HG03108 (cell line): ENCODE data around the gene AGAP5.
"Not testable (repeated sequence)": the region's sequence is repeated elsewhere in the genome, so short reads cannot be mapped to it uniquely, and the experiment has no call there.

Source experiments
- ATAC-seq: cut with Tn5 transposase; IDR thresholded peaks from one replicate; pipeline ENCODE4 v1.9.1; 2021; ENCODE audit warnings: moderate library complexity; ENCODE audit not compliant: unreplicated experiment

AGAP5 gene

GRCh38 chr10:73715179-73716156 lies 17.6 kb upstream of the AGAP5 start:
- not testable (repeated sequence) for ATAC-seq

GRCh38 chr10:73714483-73714882 lies 16.6 kb upstream of the AGAP5 start:
- ATAC-seq, result not testable (repeated sequence)

DNA sequence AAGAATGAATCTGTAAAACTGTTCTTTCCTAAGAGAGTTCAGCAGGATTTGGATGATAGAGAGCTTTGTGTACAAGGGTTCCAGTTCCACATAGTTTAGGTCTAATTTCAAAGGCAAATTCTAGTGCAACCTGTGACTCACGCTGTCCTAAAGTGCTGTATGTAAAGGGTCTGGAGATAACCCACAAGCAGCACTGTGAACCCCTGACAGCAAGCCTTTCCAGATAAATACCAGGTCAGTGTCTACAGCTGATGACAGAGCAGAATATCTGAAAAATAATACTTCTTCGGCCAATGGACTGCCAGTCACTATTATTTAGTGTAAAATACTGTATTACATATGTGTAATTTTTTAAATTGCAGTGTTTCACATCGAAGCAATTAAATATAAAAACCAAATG lies 16.0 kb upstream of the AGAP5 start:
- not testable (repeated sequence) for ATAC-seq

GRCh38 chr10:73711683-73712082 lies 13.8 kb upstream of the AGAP5 start:
- not testable (repeated sequence) for ATAC-seq

- not testable (repeated sequence) for ATAC-seq
Measured at GRCh38 chr10:73708122-73708521, 10.2 kb upstream of the AGAP5 start.

GRCh38 chr10:73707628-73708027 lies 9.7 kb upstream of the AGAP5 start:
- ATAC-seq, result not testable (repeated sequence)

DNA sequence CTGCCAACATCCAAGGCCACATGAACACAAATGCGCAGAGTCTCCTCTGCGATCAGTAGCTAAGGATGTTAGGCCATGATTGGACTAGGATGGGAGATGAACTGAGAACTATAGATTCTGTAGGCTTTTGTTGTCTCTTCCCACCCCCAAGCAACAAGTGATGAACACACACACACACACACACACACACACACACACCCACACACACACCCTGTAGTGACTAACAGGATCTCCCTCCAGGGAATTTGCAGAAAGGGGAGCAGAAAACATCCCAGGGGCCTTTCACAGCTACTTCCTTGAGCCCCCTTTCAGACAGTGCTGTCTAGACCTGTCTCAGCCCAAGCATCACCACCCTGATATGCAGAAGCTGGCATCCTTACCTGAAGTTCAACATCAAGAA lies 8.6 kb upstream of the AGAP5 start:
- ATAC-seq, result not testable (repeated sequence)

DNA sequence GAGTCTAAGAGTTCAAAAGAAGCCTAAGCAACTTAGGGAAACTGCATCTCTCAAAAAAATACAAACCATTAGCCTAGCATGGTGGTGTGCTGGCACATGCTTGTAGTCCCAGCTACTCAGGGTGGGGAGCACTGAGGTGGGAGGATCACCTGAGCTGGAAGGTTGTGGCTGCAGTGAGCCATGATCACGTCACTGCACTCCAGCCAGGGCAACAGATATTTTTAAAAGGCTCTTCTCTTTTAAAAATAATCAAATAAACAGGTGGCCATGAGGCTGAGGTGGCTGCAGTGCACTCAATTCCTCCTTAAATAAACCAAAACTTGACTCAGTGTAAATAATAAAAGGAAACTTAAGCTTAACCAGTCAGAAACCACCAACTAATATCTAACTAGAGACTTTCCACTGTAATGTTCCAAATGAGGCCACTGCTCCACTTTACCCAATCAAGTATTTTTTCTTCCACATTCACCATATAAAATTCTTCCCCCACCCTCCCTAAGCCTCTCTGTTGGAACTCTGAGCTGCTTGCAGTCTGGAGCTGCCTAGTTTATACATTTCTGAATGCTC lies 7.7 kb upstream of the AGAP5 start:
- not testable (repeated sequence) for ATAC-seq

- ATAC-seq, result not testable (repeated sequence)
Measured at GRCh38 chr10:73703924-73704323, 6.0 kb upstream of the AGAP5 start.

- not testable (repeated sequence) for ATAC-seq
Measured at GRCh38 chr10:73698819-73699218, 910 bp upstream of the AGAP5 start.

- ATAC-seq, result not testable (repeated sequence)
Measured at GRCh38 chr10:73695302-73695701, 2.6 kb downstream of the AGAP5 start.

DNA sequence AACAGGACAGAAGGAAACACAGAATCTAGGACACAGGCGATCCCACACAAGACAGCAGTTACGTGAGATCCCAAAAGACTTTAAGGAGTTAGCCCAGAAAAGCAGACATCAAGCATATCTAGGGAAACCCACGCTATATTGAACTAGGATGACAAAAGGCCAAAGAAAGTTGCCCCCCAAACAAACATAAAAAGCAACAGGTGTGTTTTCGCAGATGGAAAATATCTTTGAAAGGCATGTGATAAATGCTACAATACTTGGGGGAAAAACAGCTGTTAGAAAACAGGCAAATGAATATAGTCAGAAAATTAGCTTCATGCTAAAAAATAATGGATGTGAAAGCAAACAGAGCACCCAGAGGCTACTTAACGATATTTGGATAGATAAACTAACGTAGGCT lies 7.2 kb downstream of the AGAP5 start:
- not testable (repeated sequence) for ATAC-seq

DNA sequence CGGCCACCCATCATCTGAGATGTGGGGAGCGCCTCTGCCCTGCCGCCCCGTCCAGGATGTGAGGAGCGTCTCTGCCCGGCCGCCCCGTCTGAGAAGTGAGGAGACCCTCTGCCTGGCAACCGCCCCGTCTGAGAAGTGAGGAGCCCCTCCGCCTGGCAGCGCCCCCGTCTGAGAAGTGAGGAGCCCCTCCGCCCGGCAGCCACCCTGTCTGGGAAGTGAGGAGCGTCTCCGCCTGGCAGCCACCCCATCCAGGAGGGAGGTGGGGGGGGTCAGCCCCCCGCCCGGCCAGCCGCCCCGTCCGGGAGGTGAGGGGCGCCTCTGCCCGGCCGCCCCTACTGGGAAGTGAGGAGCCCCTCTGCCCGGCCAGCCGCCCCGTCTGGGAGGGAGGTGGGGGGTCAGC lies 8.3 kb downstream of the AGAP5 start:
- ATAC-seq, result not testable (repeated sequence)

- not testable (repeated sequence) for ATAC-seq
Measured at GRCh38 chr10:73687641-73688040, 10.3 kb downstream of the AGAP5 start.

DNA sequence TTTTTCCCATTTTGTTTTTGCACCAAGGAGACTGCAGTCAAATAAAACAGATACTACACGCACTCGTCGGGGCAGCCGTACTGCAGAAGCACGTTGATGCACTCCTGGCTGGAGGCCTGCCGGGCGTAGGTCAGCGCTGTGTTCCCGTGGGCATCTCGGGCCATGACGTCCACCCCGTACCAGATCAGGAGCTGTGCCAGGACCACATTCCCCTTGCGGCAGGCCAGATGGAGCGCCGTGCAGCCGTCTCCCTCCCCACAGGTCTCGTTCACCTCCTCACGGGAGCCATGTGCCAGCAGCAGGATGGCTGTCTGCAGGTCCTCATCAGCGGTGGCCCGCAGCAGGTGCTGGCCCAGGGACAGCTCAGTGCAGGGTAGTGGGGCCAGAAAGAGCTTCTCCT lies 23.4 kb downstream of the AGAP5 start:
- not testable (repeated sequence) for ATAC-seq

GRCh38 chr10:73668378-73668777 lies 29.5 kb downstream of the AGAP5 start:
- not testable (repeated sequence) for ATAC-seq

GRCh38 chr10:73666153-73666809 lies 31.6 kb downstream of the AGAP5 start:
- not testable (repeated sequence) for ATAC-seq

GRCh38 chr10:73665581-73665980 lies 32.3 kb downstream of the AGAP5 start:
- ATAC-seq, result not testable (repeated sequence)

GRCh38 chr10:73664156-73665040 lies 33.5 kb downstream of the AGAP5 start:
- not testable (repeated sequence) for ATAC-seq

DNA sequence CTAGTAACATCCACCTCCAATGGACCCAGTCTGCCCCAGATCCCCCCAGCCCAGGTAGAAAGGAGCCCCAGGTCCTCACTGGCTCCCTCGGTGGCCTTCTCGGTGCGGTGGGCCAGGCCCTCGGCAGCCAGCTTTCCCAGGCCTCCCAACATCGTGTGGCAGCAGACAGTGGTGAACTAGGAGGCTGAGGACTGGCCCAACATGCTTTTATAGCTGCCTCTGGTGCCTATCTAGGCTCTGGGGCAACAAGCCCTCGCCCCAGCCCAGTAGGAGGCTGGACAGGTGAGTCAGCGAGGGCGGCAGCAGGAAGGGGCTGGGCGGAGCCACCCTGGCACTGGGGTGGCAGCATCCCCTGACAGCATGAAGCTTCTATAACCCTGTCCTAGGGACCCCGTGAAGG lies 34.3 kb downstream of the AGAP5 start:
- ATAC-seq, result not testable (repeated sequence)
